SK-N-SH treated with all-trans-retinoic acid at 6 μM for 48 hours (cell line): Measurements from ENCODE around the gene HPGD.

Experiments used
- ARNTL ChIP-seq: fragments of 450-650 bp; formaldehyde crosslinking; IDR thresholded peaks from 2 replicates; pipeline ENCODE4 v1.5.0; 2020; ENCODE audit warnings: low read depth, mild to moderate bottlenecking, moderate library complexity, borderline replicate concordance
- BACH2 ChIP-seq: fragments of 250-450 bp; sonication (Bioruptor Pico); IDR thresholded peaks from 2 replicates; pipeline ENCODE4 v1.9.0; 2021; ENCODE audit warnings: mild to moderate bottlenecking, borderline replicate concordance
- CSDC2 ChIP-seq: fragments of 250-450 bp; sonication (Bioruptor Pico); IDR thresholded peaks from 2 replicates; pipeline ENCODE4 v1.5.0; 2020; ENCODE audit warnings: mild to moderate bottlenecking, moderate library complexity
- OSR1 ChIP-seq: fragments of 250-450 bp; sonication (Bioruptor Pico); IDR thresholded peaks from 2 replicates; pipeline ENCODE4 v1.8.0; 2022; ENCODE audit warnings: moderate library complexity, mild to moderate bottlenecking, inconsistent platforms
- RARB ChIP-seq: fragments of 250-450 bp; sonication (Bioruptor Pico); IDR thresholded peaks from 2 replicates; pipeline ENCODE4 v1.8.0; 2021; ENCODE audit warnings: mild to moderate bottlenecking, moderate library complexity
- SNAI2 ChIP-seq: fragments of 250-450 bp; sonication (Bioruptor Pico); IDR thresholded peaks from 2 replicates; pipeline ENCODE4 v1.5.0; 2020; ENCODE audit warnings: mild to moderate bottlenecking, moderate library complexity
- TOX ChIP-seq: fragments of 250-450 bp; sonication (Bioruptor Pico); IDR thresholded peaks from 2 replicates; pipeline ENCODE4 v1.8.0; 2021; ENCODE audit warnings: mild to moderate bottlenecking, moderate library complexity, borderline replicate concordance
- ZFP3 ChIP-seq: fragments of 250-450 bp; sonication (Bioruptor Pico); IDR thresholded peaks from 2 replicates; pipeline ENCODE4 v1.5.0; 2020; ENCODE audit warnings: mild to moderate bottlenecking, moderate library complexity
- ZFP30 ChIP-seq: fragments of 450-650 bp; formaldehyde crosslinking; IDR thresholded peaks from 2 replicates; pipeline ENCODE4 v1.5.0; 2022; ENCODE audit warnings: mild to moderate bottlenecking, moderate library complexity
- ZNF70 ChIP-seq: fragments of 450-650 bp; formaldehyde crosslinking; IDR thresholded peaks from 2 replicates; pipeline ENCODE4 v1.5.0; 2020; ENCODE audit warnings: mild to moderate bottlenecking, moderate library complexity
- TF ChIP-seq, protein P1 (sequence below): fragments of 250-450 bp; sonication (Bioruptor Pico); IDR thresholded peaks from 2 replicates; pipeline ENCODE4 v1.8.0; 2020; ENCODE audit warnings: mild to moderate bottlenecking, moderate library complexity, borderline replicate concordance
- TF ChIP-seq, protein P2 (sequence below): fragments of 250-450 bp; sonication (Bioruptor Pico); IDR thresholded peaks from 2 replicates; pipeline ENCODE4 v1.5.1; 2020; ENCODE audit warnings: low read depth, mild to moderate bottlenecking, moderate library complexity

GRCh38 chr4:174524242-174524641 lies 2.0 kb upstream of the HPGD start:
- TF ChIP-seq TOX (CRISPR knock-in tag), result no peak
- no peak for TF ChIP-seq SNAI2 (CRISPR knock-in tag)
- TF ChIP-seq ARNTL (CRISPR knock-in tag), result no peak
- no peak for TF ChIP-seq BACH2 (CRISPR knock-in tag)
- no peak for TF ChIP-seq ZFP3 (CRISPR knock-in tag)
- TF ChIP-seq CSDC2 (CRISPR knock-in tag), result no peak
- TF ChIP-seq, protein P1, sequence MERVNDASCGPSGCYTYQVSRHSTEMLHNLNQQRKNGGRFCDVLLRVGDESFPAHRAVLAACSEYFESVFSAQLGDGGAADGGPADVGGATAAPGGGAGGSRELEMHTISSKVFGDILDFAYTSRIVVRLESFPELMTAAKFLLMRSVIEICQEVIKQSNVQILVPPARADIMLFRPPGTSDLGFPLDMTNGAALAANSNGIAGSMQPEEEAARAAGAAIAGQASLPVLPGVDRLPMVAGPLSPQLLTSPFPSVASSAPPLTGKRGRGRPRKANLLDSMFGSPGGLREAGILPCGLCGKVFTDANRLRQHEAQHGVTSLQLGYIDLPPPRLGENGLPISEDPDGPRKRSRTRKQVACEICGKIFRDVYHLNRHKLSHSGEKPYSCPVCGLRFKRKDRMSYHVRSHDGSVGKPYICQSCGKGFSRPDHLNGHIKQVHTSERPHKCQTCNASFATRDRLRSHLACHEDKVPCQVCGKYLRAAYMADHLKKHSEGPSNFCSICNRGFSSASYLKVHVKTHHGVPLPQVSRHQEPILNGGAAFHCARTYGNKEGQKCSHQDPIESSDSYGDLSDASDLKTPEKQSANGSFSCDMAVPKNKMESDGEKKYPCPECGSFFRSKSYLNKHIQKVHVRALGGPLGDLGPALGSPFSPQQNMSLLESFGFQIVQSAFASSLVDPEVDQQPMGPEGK (CRISPR knock-in tag), result no peak
- TF ChIP-seq RARB (CRISPR knock-in tag), result no peak
- no peak for TF ChIP-seq ZFP30 (CRISPR knock-in tag)
- no peak for TF ChIP-seq ZNF70 (CRISPR knock-in tag)
- TF ChIP-seq, protein P2, sequence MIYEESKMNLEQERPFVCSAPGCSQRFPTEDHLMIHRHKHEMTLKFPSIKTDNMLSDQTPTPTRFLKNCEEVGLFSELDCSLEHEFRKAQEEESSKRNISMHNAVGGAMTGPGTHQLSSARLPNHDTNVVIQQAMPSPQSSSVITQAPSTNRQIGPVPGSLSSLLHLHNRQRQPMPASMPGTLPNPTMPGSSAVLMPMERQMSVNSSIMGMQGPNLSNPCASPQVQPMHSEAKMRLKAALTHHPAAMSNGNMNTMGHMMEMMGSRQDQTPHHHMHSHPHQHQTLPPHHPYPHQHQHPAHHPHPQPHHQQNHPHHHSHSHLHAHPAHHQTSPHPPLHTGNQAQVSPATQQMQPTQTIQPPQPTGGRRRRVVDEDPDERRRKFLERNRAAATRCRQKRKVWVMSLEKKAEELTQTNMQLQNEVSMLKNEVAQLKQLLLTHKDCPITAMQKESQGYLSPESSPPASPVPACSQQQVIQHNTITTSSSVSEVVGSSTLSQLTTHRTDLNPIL (CRISPR knock-in tag), result no peak
- TF ChIP-seq OSR1 (CRISPR knock-in tag), result no peak
